OCI-LY7 (cell line): ENCODE measurements around the gene SCCPDH. TPM values are rescaled to one million over a fixed set of nuclear protein-coding genes. Genes with fewer than 3 reads are reported as not detected.
"Not testable (repeated sequence)": the region's sequence is repeated elsewhere in the genome, so short reads cannot be mapped to it uniquely, and the experiment has no call there.

Experiments
- BruUV-seq: library from RNA; stranded (reverse); fragments of 400-500 nt; replicated peaks from 2 replicates; lab custom pipeline; 2021; lab: Mats Ljungman, UMichigan
- CTCF ChIA-PET: fragments of 300-600 bp; sonication (Branson Sonifier 250); formaldehyde crosslinking; loops from one replicate; lab custom pipeline; 2022; ENCODE audit warnings: antibody characterized with exemption; ENCODE audit not compliant: unreplicated experiment; lab: Charles Lee
- POLR2A ChIA-PET: fragments of 300-600 bp; sonication (Branson Sonifier 250); formaldehyde crosslinking; loops from one replicate; lab custom pipeline; 2022; ENCODE audit warnings: antibody characterized with exemption; lab: Charles Lee
- DNase-seq: peaks from one replicate; pipeline ENCODE4 v3.0.0-alpha.2; 2015; ENCODE audit warnings: low spot score
- H2AFZ ChIP-seq: fragments of 200-600 bp; sonication (generic), shearing (Covaris generic); 2 replicates; pipeline ENCODE4 v1.6.1; 2014; ENCODE audit warnings: mild to moderate bottlenecking, antibody characterized with exemption, low read length, moderate library complexity
- H3K27ac ChIP-seq: fragments of 200-600 bp; sonication (generic); 2 replicates; pipeline ENCODE4 v1.5.1; 2014; ENCODE audit warnings: mixed run types, low read depth, mild to moderate bottlenecking, moderate library complexity, low read length, inconsistent platforms; ENCODE audit not compliant: poor library complexity, severe bottlenecking
- H3K36me3 ChIP-seq: fragments of 200-600 bp; sonication (generic); 2 replicates; pipeline ENCODE4 v1.6.1; 2014; ENCODE audit warnings: mild to moderate bottlenecking, antibody characterized with exemption, low read length, moderate library complexity, mixed read lengths; ENCODE audit not compliant: insufficient read depth
- H3K4me1 ChIP-seq: fragments of 200-600 bp; sonication (generic); 2 replicates; pipeline ENCODE4 v1.5.1; 2014; ENCODE audit warnings: mild to moderate bottlenecking, low read length; ENCODE audit not compliant: insufficient read depth, poor library complexity, severe bottlenecking
- H3K4me2 ChIP-seq: fragments of 200-600 bp; sonication (generic); 2 replicates; pipeline ENCODE4 v1.6.1; 2014; ENCODE audit warnings: mild to moderate bottlenecking, low read length
- H3K4me3 ChIP-seq: fragments of 200-600 bp; sonication (generic); 2 replicates; pipeline ENCODE4 v1.5.1; 2014; ENCODE audit warnings: mild to moderate bottlenecking, low read depth, low read length; ENCODE audit not compliant: poor library complexity, severe bottlenecking
- H3K79me2 ChIP-seq: fragments of 200-600 bp; sonication (generic); 2 replicates; pipeline ENCODE4 v1.6.1; 2016; ENCODE audit warnings: low read depth, mild to moderate bottlenecking, low read length, moderate library complexity, mixed read lengths; ENCODE audit not compliant: insufficient read depth
- H3K9me2 ChIP-seq: fragments of 200-600 bp; sonication (generic); 2 replicates; pipeline ENCODE4 v1.6.1; 2016; ENCODE audit warnings: mild to moderate bottlenecking, low read length, mixed read lengths; ENCODE audit not compliant: insufficient read depth
- H3K9me3 ChIP-seq: fragments of 200-600 bp; sonication (generic); 2 replicates; pipeline ENCODE4 v1.6.1; 2014; ENCODE audit warnings: mild to moderate bottlenecking, mixed run types, low read length, mixed read lengths
- H4K20me1 ChIP-seq: fragments of 200-600 bp; sonication (generic); 2 replicates; pipeline ENCODE4 v1.6.1; 2014; ENCODE audit warnings: mild to moderate bottlenecking, antibody characterized with exemption, low read length, moderate library complexity, mixed read lengths; ENCODE audit not compliant: insufficient read depth
- EZH2phosphoT487 ChIP-seq: fragments of 200-600 bp; sonication (generic); IDR thresholded peaks from 2 replicates; pipeline ENCODE4 v1.6.1; 2018; ENCODE audit warnings: low read depth, borderline replicate concordance, mild to moderate bottlenecking, mixed run types, antibody characterized with exemption, low read length, moderate library complexity, mixed read lengths
- intact Hi-C: fragments of 100-400 bp; cut with micrococcal nuclease; formaldehyde crosslinking; loops from one replicate; pipeline ENCODE4 v1.10.0; 2022; ENCODE audit not compliant: unreplicated experiment
- total RNA-seq, 2 experiments: library from RNA; depleted of rRNA in 1 of 2; stranded (reverse); fragments of >200 nt in 1 of 2; shearing (Covaris generic) in 1 of 2; gene quantifications; 2 replicates each; pipeline ENCODE4 v1.2.3, GENCODE V29; 2014 to 2022
- TF ChIP-seq, protein P1 (sequence below): fragments of 200-600 bp; sonication (generic); conservative IDR thresholded peaks from 2 replicates; pipeline ENCODE4 v1.5.1; 2014; ENCODE audit warnings: mild to moderate bottlenecking, antibody characterized with exemption, low read length, moderate library complexity, mixed read lengths

SCCPDH gene
- total RNA-seq, 2 experiments from 2014 or later, result 1.8 to 12.2 TPM

DNA sequence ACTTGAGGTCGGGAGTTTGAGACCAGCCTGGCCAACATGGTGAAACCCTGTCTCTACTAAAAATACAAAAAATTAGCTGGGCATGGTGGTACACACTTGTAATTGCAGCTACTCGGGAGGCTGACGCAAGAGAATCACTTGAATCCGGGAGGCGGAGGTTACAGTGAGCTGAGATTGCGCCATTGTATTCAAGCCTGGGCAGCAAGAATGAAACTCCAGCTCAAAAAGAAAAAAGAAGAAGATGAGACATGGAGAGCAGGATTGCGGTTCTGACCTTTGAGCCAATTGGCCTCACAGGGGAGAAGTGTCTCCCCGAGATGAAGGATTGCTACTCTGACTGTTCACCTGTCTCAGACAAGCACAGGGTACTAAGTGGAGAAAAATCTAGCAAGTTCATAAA is 6.6 kb downstream of the SCCPDH start:
- no peak for DNase-seq
- BruUV-seq, result no TSS peak
- H3K9me2 ChIP-seq, result no peaks in the 10 kb centered on the region
- intact Hi-C loops, result no loop called here
- no peak overlapping the region for H3K4me3 ChIP-seq
- no peaks in the 10 kb centered on the region for H4K20me1 ChIP-seq
- H3K9me3 ChIP-seq, result 0 out of 2 replicates have a peak, but pooled peaks cover 4% of the 10 kb centered on the region
- no peak overlapping the region for H3K4me2 ChIP-seq
- CTCF ChIA-PET, result no interaction called here
- H3K27ac ChIP-seq, result no peak overlapping the region
- H2AFZ ChIP-seq, result no peak overlapping the region
- no peaks in the 10 kb centered on the region for H3K36me3 ChIP-seq
- POLR2A ChIA-PET, result interaction anchor here (0.6 kb wide), 1 partner anchor 167 kb away, joined by 3 read pairs; no protein-coding TSS in a partner anchor
- TF ChIP-seq EZH2phosphoT487, result no peak
- TF ChIP-seq, protein P1, sequence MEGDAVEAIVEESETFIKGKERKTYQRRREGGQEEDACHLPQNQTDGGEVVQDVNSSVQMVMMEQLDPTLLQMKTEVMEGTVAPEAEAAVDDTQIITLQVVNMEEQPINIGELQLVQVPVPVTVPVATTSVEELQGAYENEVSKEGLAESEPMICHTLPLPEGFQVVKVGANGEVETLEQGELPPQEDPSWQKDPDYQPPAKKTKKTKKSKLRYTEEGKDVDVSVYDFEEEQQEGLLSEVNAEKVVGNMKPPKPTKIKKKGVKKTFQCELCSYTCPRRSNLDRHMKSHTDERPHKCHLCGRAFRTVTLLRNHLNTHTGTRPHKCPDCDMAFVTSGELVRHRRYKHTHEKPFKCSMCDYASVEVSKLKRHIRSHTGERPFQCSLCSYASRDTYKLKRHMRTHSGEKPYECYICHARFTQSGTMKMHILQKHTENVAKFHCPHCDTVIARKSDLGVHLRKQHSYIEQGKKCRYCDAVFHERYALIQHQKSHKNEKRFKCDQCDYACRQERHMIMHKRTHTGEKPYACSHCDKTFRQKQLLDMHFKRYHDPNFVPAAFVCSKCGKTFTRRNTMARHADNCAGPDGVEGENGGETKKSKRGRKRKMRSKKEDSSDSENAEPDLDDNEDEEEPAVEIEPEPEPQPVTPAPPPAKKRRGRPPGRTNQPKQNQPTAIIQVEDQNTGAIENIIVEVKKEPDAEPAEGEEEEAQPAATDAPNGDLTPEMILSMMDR, result no peak
- H3K79me2 ChIP-seq, result no peaks in the 10 kb centered on the region
- no peaks in the 10 kb centered on the region for H3K4me1 ChIP-seq

DNA sequence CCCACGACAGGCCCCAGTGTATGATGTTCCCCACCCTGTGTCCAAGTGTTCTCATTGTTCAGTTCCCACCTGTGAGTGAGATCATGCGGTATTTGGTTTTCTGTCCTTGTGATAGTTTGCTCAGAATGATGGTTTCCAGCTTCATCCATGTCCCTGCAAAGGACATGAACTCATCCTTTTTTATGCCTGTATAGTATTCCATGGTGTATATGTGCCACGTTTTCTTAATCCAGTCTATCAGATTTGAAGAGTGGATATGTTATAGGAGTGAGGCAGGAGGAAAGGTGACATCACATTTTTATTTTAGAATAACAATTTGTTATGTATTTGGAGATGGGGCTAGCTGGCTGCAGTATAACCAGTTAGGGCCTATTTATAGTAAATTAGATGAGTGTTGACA is 7.7 kb downstream of the SCCPDH start:
- H3K4me1 ChIP-seq, CTCF ChIA-PET, H3K9me3 ChIP-seq, H4K20me1 ChIP-seq, H3K4me3 ChIP-seq, H3K79me2 ChIP-seq, intact Hi-C loops, H3K9me2 ChIP-seq, DNase-seq, H3K27ac ChIP-seq, H2AFZ ChIP-seq, BruUV-seq, H3K4me2 ChIP-seq, H3K36me3 ChIP-seq: not testable (repeated sequence)
- POLR2A ChIA-PET, result interaction anchor here (1.0 kb wide), 1 partner anchor 99 kb away, joined by 3 read pairs; no protein-coding TSS in a partner anchor

DNA sequence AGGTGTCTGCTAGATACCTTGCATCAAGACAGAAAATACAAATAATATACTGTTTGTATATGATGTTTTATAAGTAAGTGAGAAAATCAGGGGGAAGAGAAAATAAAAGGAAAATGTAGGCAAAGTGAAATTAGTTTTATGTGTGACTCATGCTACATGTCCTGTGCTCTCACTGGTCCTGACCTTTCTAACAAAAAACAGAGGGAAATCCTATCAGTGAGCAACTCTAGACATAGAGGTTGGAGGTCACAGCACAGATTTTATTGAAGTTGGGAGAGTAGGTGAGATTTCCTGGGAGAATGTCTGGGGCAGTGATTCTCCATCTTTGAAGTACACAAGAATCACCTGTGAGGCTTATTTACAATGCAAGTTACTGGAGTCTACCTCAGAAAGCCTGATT is 9.5 kb downstream of the SCCPDH start:
- no peak overlapping the region for H3K4me3 ChIP-seq
- no peak overlapping the region for H3K4me2 ChIP-seq
- 0 out of 2 replicates have a peak, but pooled peaks cover 7% of the 10 kb centered on the region for H3K9me3 ChIP-seq
- no TSS peak for BruUV-seq
- intact Hi-C loops, result no loop called here
- no peaks in the 10 kb centered on the region for H3K4me1 ChIP-seq
- no peaks in the 10 kb centered on the region for H4K20me1 ChIP-seq
- no peaks in the 10 kb centered on the region for H3K79me2 ChIP-seq
- CTCF ChIA-PET, result no interaction called here
- DNase-seq, result no peak
- POLR2A ChIA-PET, result no interaction called here
- no peak overlapping the region for H3K27ac ChIP-seq
- H2AFZ ChIP-seq, result no peak overlapping the region
- TF ChIP-seq, protein P1, result no peak
- no peak for TF ChIP-seq EZH2phosphoT487
- H3K9me2 ChIP-seq, result no peaks in the 10 kb centered on the region
- no peaks in the 10 kb centered on the region for H3K36me3 ChIP-seq
